K562 (cell line): ENCODE data around the gene UPK3A. TPM values are rescaled to one million over a fixed set of nuclear protein-coding genes. Genes with fewer than 3 reads are reported as not detected.

Experiments used
- ATAC-seq: fragments of 200-7000 bp; cut with Tn5 transposase; 3 replicates; pipeline ENCODE4 v1.9.1; 2020; ENCODE audit warnings: moderate library complexity
- BruUV-seq: library from RNA; stranded (reverse); fragments of 400-500 nt; replicated peaks from 2 replicates; lab custom pipeline; 2021; lab: Mats Ljungman, UMichigan
- CTCF ChIA-PET: fragments of 300-600 bp; formaldehyde crosslinking; extraction: SDS; loops from one replicate; lab custom pipeline; 2021; ENCODE audit warnings: low intra/inter-chr PET ratio; lab: Yijun Ruan, JAX
- POLR2A ChIA-PET: fragments of 300-600, 350-650 bp; sonication (Branson Sonifier 250); formaldehyde crosslinking; extraction: SDS; loops from one replicate; lab custom pipeline; 2021; ENCODE audit warnings: antibody characterized with exemption, inconsistent platforms; lab: Yijun Ruan, JAX
- DNase-seq, 4 experiments: peaks; one replicate each; pipeline versions ENCODE4 v3.0.0 to v3.0.0-alpha.2; 2011 to 2018; ENCODE audit warnings: low spot score in 3 of 4, mixed read lengths in 3 of 4; ENCODE audit errors: extremely low read depth in 1 of 4
- FAIRE-seq: peaks from 2 replicates; lab custom pipeline; 2011; peaks lifted over from hg19 to GRCh38; lab: Jason Lieb, UNC
- H2AFZ ChIP-seq: 2 replicates; pipeline ENCODE4 v1.6.0; 2011; ENCODE audit warnings: low read depth, low read length, control low read depth, inconsistent platforms
- H3K27ac ChIP-seq: fragments of 200-600 bp; 3 replicates; pipeline ENCODE4 v1.8.0; 2011; ENCODE audit warnings: low read depth, mild to moderate bottlenecking, control low read depth, inconsistent platforms, low read length, moderate library complexity, mixed read lengths; ENCODE audit errors: extremely low read depth
- H3K27me3 ChIP-seq, 2 experiments: fragments of 300-600 bp in 1 of 2; 2 replicates in 1 of 2; 3 replicates in 1 of 2; pipeline versions ENCODE4 v1.6.0 to v1.8.0; 2011; ENCODE audit warnings: inconsistent platforms in 2 of 2, low read length in 2 of 2, mild to moderate bottlenecking in 1 of 2, mixed read lengths in 1 of 2, moderate library complexity in 1 of 2; ENCODE audit not compliant: control insufficient read depth in 2 of 2, insufficient read depth in 2 of 2
- H3K36me3 ChIP-seq: fragments of 300-600 bp; 3 replicates; pipeline ENCODE4 v1.8.0; 2011; ENCODE audit warnings: mild to moderate bottlenecking, low read length, inconsistent platforms; ENCODE audit not compliant: control insufficient read depth, insufficient read depth
- H3K4me1 ChIP-seq, 2 experiments: fragments of 200-600 bp in 1 of 2; replicated peaks in 1 of 2; 2 replicates in 1 of 2; 3 replicates in 1 of 2; pipeline versions ENCODE4 v1.5.1 to v1.8.0; 2011; ENCODE audit warnings: inconsistent platforms in 2 of 2, low read length in 2 of 2, mild to moderate bottlenecking in 1 of 2, mixed read lengths in 1 of 2, moderate library complexity in 1 of 2; ENCODE audit not compliant: control insufficient read depth in 2 of 2, insufficient read depth in 2 of 2
- H3K4me2 ChIP-seq: 2 replicates; pipeline ENCODE4 v1.6.1; 2011; ENCODE audit warnings: low read length, control low read depth, inconsistent platforms, mixed read lengths; ENCODE audit not compliant: insufficient read depth
- H3K4me3 ChIP-seq: fragments of 200-600 bp; sonication (generic), shearing (Covaris generic); 2 replicates; pipeline ENCODE4 v1.5.1; 2016; ENCODE audit warnings: control low read depth, inconsistent platforms
- H3K79me2 ChIP-seq: fragments of 200-600 bp; 3 replicates; pipeline ENCODE4 v1.8.0; 2011; ENCODE audit warnings: low read length, inconsistent platforms; ENCODE audit not compliant: control insufficient read depth, insufficient read depth
- H3K9ac ChIP-seq, 2 experiments: 2 replicates each; pipeline versions ENCODE4 v1.6.0 to v1.6.1; 2011; ENCODE audit warnings: low read depth in 2 of 2, low read length in 2 of 2, control low read depth in 1 of 2, inconsistent platforms in 1 of 2, mild to moderate bottlenecking in 1 of 2, mixed read lengths in 1 of 2; ENCODE audit not compliant: insufficient read depth in 1 of 2
- H3K9me1 ChIP-seq: one replicate; pipeline ENCODE4 v1.6.0; 2011; ENCODE audit warnings: inconsistent platforms, mild to moderate bottlenecking, low read length, moderate library complexity; ENCODE audit not compliant: control insufficient read depth, insufficient read depth
- H3K9me3 ChIP-seq: replicated peaks from 2 replicates; pipeline ENCODE4 v1.5.1; 2011; ENCODE audit warnings: low read depth, low read length, inconsistent platforms; ENCODE audit not compliant: control insufficient read depth, insufficient read depth
- H4K20me1 ChIP-seq: replicated peaks from 2 replicates; pipeline ENCODE4 v1.6.1; 2011; ENCODE audit warnings: low read length, inconsistent platforms, mixed read lengths; ENCODE audit not compliant: control insufficient read depth, insufficient read depth
- ASH1L ChIP-seq: fragments of 450-650 bp; IDR thresholded peaks from 2 replicates; pipeline ENCODE4 v1.6.1; 2018; ENCODE audit warnings: borderline replicate concordance, mild to moderate bottlenecking, low read depth; ENCODE audit not compliant: partially characterized antibody
- DDX20 ChIP-seq: fragments of 450-650 bp; IDR thresholded peaks from 2 replicates; pipeline ENCODE4 v1.6.1; 2016; ENCODE audit warnings: missing genetic modification characterization, low read depth, mild to moderate bottlenecking, missing compliant biosample characterization, moderate library complexity
- FOXA3 ChIP-seq, 2 experiments: fragments of 450-650 bp in 1 of 2; sonication (generic) in 1 of 2; formaldehyde crosslinking; IDR thresholded peaks in 1 of 2; conservative IDR thresholded peaks in 1 of 2; 2 replicates each; pipeline versions ENCODE4 v1.4.0 to v1.8.0; 2020 to 2022; ENCODE audit warnings: mild to moderate bottlenecking in 2 of 2, missing genetic modification reagents in 1 of 2
- FOXK2 ChIP-seq, 2 experiments: fragments of 450-650 bp; IDR thresholded peaks in 1 of 2; conservative IDR thresholded peaks in 1 of 2; 2 replicates each; pipeline ENCODE4 v1.6.1; 2016; ENCODE audit warnings: low read depth in 2 of 2, mild to moderate bottlenecking in 1 of 2
- HDAC3 ChIP-seq: fragments of 450-650 bp; IDR thresholded peaks from 2 replicates; pipeline ENCODE4 v1.6.1; 2018; ENCODE audit warnings: borderline replicate concordance, mild to moderate bottlenecking, moderate library complexity; ENCODE audit not compliant: partially characterized antibody
- MEIS2 ChIP-seq: fragments of 450-650 bp; IDR thresholded peaks from 2 replicates; pipeline ENCODE4 v1.6.1; 2014; ENCODE audit warnings: mild to moderate bottlenecking; ENCODE audit not compliant: partially characterized antibody
- WGBS: fragments of 100-300 bp; shearing (Covaris generic); methylation state at CpG from one replicate; pipeline ENCODE4 v1.1.6; 2016; ENCODE audit warnings: low coverage, mixed read lengths; ENCODE audit not compliant: insufficient coverage; ENCODE audit errors: missing lambda C conversion rate; 5-methylcytosine and 5-hydroxymethylcytosine counted together
- in situ Hi-C: fragments of 300-500 bp; cut with MboI; formaldehyde crosslinking; loops from 4 replicates; pipeline ENCODE4 v1.15.0; 2018; ENCODE audit warnings: inconsistent platforms, mixed read lengths
- intact Hi-C: fragments of 100-400 bp; cut with micrococcal nuclease; formaldehyde crosslinking; loops from 2 replicates; pipeline ENCODE4 v1.14.2; 2022
- polyA plus RNA-seq, 8 experiments: library from polyadenylated mRNA; depleted of rRNA in 4 of 8; stranded (reverse) in 5 of 8; unstranded in 3 of 8; fragments of >200 nt; fragmentation: Nextera tagmentation in 2 of 8; fragmentation: Illumina TruSeq in 1 of 8; extraction: Ambion mirVana in 2 of 8; extraction: Trizol in 1 of 8; gene quantifications; 2 replicates each; pipeline versions ENCODE4 v1.2.1 to v1.2.3, GENCODE V29; 2011 to 2014; ENCODE audit warnings: inconsistent platforms in 1 of 8, missing spikeins in 1 of 8
- total RNA-seq, 7 experiments: library from RNA; depleted of rRNA in 6 of 7; stranded (reverse); fragments of >200 nt in 6 of 7; fragmentation: Illumina TruSeq in 2 of 7; extraction: Trizol in 2 of 7; gene quantifications; 2 replicates each; pipeline versions ENCODE4 v1.2.1 to v1.2.3, GENCODE V29; 2011 to 2021; ENCODE audit warnings: low replicate concordance in 1 of 7

Gene UPK3A
- total and polyA plus RNA-seq, 9 of the 15 experiments (the other 6 are each of a cell fraction or from before 2014, with no cell fraction given): not detected

GRCh38 chr22:45248832-45249561 is 35.8 kb upstream of the UPK3A start:
- no TSS peak for BruUV-seq
- Histone ChIP-seq H3K27me3 (no peaks in the 10 kb centered on the region), H4K20me1 (no peaks in the 10 kb centered on the region), H3K27ac (no peak overlapping the region), H3K4me3 (no peak overlapping the region), H3K4me1 (peaks cover 0 to 3% of the 10 kb centered on the region in 2 experiments; a peak in 2 of 5 replicates), H3K9me3 (no peaks in the 10 kb centered on the region), H3K9me1 (no peaks in the 10 kb centered on the region), H2AFZ (peak overlapping the region; percentile 34; the same call in 1 of the 2 replicates), H3K79me2 (no peaks in the 10 kb centered on the region), H3K4me2 (no peak overlapping the region; the same call in 1 of the 2 replicates), H3K9ac (no peak overlapping the region), H3K36me3 (no peaks in the 10 kb centered on the region)
- WGBS: 14% methylated on average over 8 of the region's 8 CpGs
- ATAC-seq: peak; percentile 67
- ChIA-PET POLR2A (no interaction called here), CTCF (no interaction called here)
- in situ Hi-C loops (loop anchor here (25.0 kb wide), 1 partner anchor 437 kb away; no protein-coding TSS in a partner anchor), intact Hi-C loops (no loop called here)
- no peak for DNase-seq
- TF ChIP-seq FOXK2 (conservative IDR thresholded peaks at IDR 0.05 in 1 of 2, IDR thresholded peaks at IDR 0.05 in 1 of 2; ENCODE audit: low read depth in 2 of 2) (0 out of 4 replicates have a peak, but pooled peaks have one; percentile 28 to 32), HDAC3 (no peak), DDX20 (tag) (no peak), ASH1L (no peak), MEIS2 (peak; percentile 17), FOXA3 (CRISPR knock-in tag; conservative IDR thresholded peaks at IDR 0.05 in 1 of 2, IDR thresholded peaks at IDR 0.05 in 1 of 2) (0 out of 4 replicates have a peak, but pooled peaks of 1 of the 2 experiments have one; percentile 20)
- FAIRE-seq: peak; percentile 35
